MCF 10A (cell line): ENCODE measurements around the gene SEMA6B. TPM values are rescaled to one million over a fixed set of nuclear protein-coding genes. Genes with fewer than 3 reads are reported as not detected.
A peak's percentile ranks its signal among the peaks of the same experiment; 100 is the strongest.

Source experiments
- BruUV-seq: library from RNA; stranded (reverse); fragments of 400-500 nt; replicated peaks from 2 replicates; lab custom pipeline; 2021; lab: Mats Ljungman, UMichigan
- CTCF ChIA-PET: fragments of 300-600 bp; sonication (Branson Sonifier 250); formaldehyde crosslinking; extraction: SDS; loops from one replicate; lab custom pipeline; 2021; ENCODE audit warnings: antibody characterized with exemption, inconsistent platforms; lab: Yijun Ruan, JAX
- POLR2A ChIA-PET: fragments of 300-600, 350-650 bp; sonication (Branson Sonifier 250); formaldehyde crosslinking; extraction: SDS; loops from one replicate; lab custom pipeline; 2020; ENCODE audit warnings: antibody characterized with exemption, inconsistent platforms; lab: Yijun Ruan, JAX
- DNase-seq: peaks from one replicate; pipeline ENCODE4 v3.0.0-alpha.2; 2018; ENCODE audit not compliant: unreplicated experiment
- H3K27ac Mint-ChIP-seq: one replicate; pipeline ENCODE4 v1.8.0; 2022; ENCODE audit warnings: mild to moderate bottlenecking, low read depth, mixed read lengths; ENCODE audit not compliant: unreplicated experiment
- H3K27me3 Mint-ChIP-seq: one replicate; pipeline ENCODE4 v1.8.0; 2022; ENCODE audit warnings: mixed read lengths; ENCODE audit not compliant: insufficient read depth, unreplicated experiment
- H3K36me3 Mint-ChIP-seq: one replicate; pipeline ENCODE4 v1.8.0; 2022; ENCODE audit warnings: mild to moderate bottlenecking, moderate library complexity, mixed read lengths; ENCODE audit not compliant: insufficient read depth, unreplicated experiment
- H3K4me1 Mint-ChIP-seq: one replicate; pipeline ENCODE4 v1.8.0; 2022; ENCODE audit warnings: mixed read lengths; ENCODE audit not compliant: insufficient read depth, unreplicated experiment
- H3K4me3 Mint-ChIP-seq: one replicate; pipeline ENCODE4 v1.8.0; 2022; ENCODE audit warnings: mild to moderate bottlenecking, moderate library complexity, mixed read lengths; ENCODE audit not compliant: unreplicated experiment
- H3K9me3 Mint-ChIP-seq: one replicate; pipeline ENCODE4 v1.8.0; 2022; ENCODE audit warnings: mixed read lengths; ENCODE audit not compliant: unreplicated experiment
- CTCF ChIP-seq: fragments of 200-600 bp; IDR thresholded peaks from one replicate; pipeline ENCODE4 v1.8.0; 2022; ENCODE audit warnings: antibody characterized with exemption, mild to moderate bottlenecking; ENCODE audit not compliant: unreplicated experiment
- intact Hi-C: fragments of 100-400 bp; cut with micrococcal nuclease; formaldehyde crosslinking; loops from 2 replicates; pipeline ENCODE4 v1.14.1; 2022
- total RNA-seq: library from RNA; stranded (reverse); gene quantifications from 2 replicates; pipeline ENCODE4 v1.2.3, GENCODE V29; 2022

SEMA6B gene
- total RNA-seq, 1 experiment from 2014 or later, result 0.54 TPM

GRCh38 chr19:4555657-4556561, 3.6 kb downstream of the SEMA6B start:
- ChIA-PET POLR2A (interaction anchor here (1.1 kb wide), 1 partner anchor 80 kb away, joined by 3 read pairs; no protein-coding TSS in a partner anchor), CTCF (interaction anchor here (0.6 to 1.8 kb wide), 7 partner anchors 11 to 289 kb away, joined by 3 to 7 read pairs (median 4); no protein-coding TSS in a partner anchor)
- peaks cover 15% of the 10 kb centered on the region for H3K9me3 Mint-ChIP-seq
- peak; percentile 66 for DNase-seq
- no peak for TF ChIP-seq CTCF
- no peaks in the 10 kb centered on the region for H3K4me1 Mint-ChIP-seq
- H3K4me3 Mint-ChIP-seq, result no peak overlapping the region
- intact Hi-C loops, result no loop called here
- no peaks in the 10 kb centered on the region for H3K36me3 Mint-ChIP-seq
- no peak overlapping the region for H3K27ac Mint-ChIP-seq
- no TSS peak for BruUV-seq
- H3K27me3 Mint-ChIP-seq, result peaks cover 23% of the 10 kb centered on the region

- peaks cover 23% of the 10 kb centered on the region for H3K27me3 Mint-ChIP-seq
- TF ChIP-seq CTCF, result no peak
- H3K27ac Mint-ChIP-seq, result no peak overlapping the region
- ChIA-PET POLR2A (interaction anchor here (0.6 kb wide), 1 partner anchor 99 kb away, joined by 3 read pairs; no protein-coding TSS in a partner anchor), CTCF (interaction anchor here (0.6 to 1.2 kb wide), 5 partner anchors 13 to 288 kb away, joined by 3 to 6 read pairs (median 3); no protein-coding TSS in a partner anchor)
- BruUV-seq, result no TSS peak
- no peaks in the 10 kb centered on the region for H3K36me3 Mint-ChIP-seq
- H3K4me1 Mint-ChIP-seq, result no peaks in the 10 kb centered on the region
- DNase-seq, result no peak
- intact Hi-C loops, result no loop called here
- H3K4me3 Mint-ChIP-seq, result no peak overlapping the region
- peaks cover 15% of the 10 kb centered on the region for H3K9me3 Mint-ChIP-seq
Measured at GRCh38 chr19:4554717-4555116, 4.8 kb downstream of the SEMA6B start.

GRCh38 chr19:4553775-4554174, 5.7 kb downstream of the SEMA6B start:
- no peaks in the 10 kb centered on the region for H3K36me3 Mint-ChIP-seq
- H3K4me1 Mint-ChIP-seq, result no peaks in the 10 kb centered on the region
- H3K4me3 Mint-ChIP-seq, result no peak overlapping the region
- POLR2A ChIA-PET, result no interaction called here
- TF ChIP-seq CTCF, result no peak
- BruUV-seq, result no TSS peak
- CTCF ChIA-PET, result no interaction called here
- no peak overlapping the region for H3K27ac Mint-ChIP-seq
- peaks cover 23% of the 10 kb centered on the region for H3K27me3 Mint-ChIP-seq
- intact Hi-C loops, result no loop called here
- no peak for DNase-seq
- H3K9me3 Mint-ChIP-seq, result peaks cover 15% of the 10 kb centered on the region

GRCh38 chr19:4553092-4553695, 6.3 kb downstream of the SEMA6B start:
- no peak for DNase-seq
- intact Hi-C loops, result no loop called here
- peaks cover 23% of the 10 kb centered on the region for H3K27me3 Mint-ChIP-seq
- no peak overlapping the region for H3K4me3 Mint-ChIP-seq
- H3K9me3 Mint-ChIP-seq, result peaks cover 15% of the 10 kb centered on the region
- no peaks in the 10 kb centered on the region for H3K4me1 Mint-ChIP-seq
- BruUV-seq, result no TSS peak
- ChIA-PET POLR2A (no interaction called here), CTCF (interaction anchor here (0.5 kb wide), 1 partner anchor 88 kb away, joined by 3 read pairs; no protein-coding TSS in a partner anchor)
- TF ChIP-seq CTCF, result no peak
- H3K36me3 Mint-ChIP-seq, result no peaks in the 10 kb centered on the region
- no peak overlapping the region for H3K27ac Mint-ChIP-seq
